ENCODE measurements around the gene LRRC8B. TPM values are rescaled to one million over a fixed set of nuclear protein-coding genes. Genes with fewer than 3 reads are reported as not detected.

The LRRC8B gene
- total RNA-seq, 1 experiment from 2014 or later: 24.2 TPM

DNA sequence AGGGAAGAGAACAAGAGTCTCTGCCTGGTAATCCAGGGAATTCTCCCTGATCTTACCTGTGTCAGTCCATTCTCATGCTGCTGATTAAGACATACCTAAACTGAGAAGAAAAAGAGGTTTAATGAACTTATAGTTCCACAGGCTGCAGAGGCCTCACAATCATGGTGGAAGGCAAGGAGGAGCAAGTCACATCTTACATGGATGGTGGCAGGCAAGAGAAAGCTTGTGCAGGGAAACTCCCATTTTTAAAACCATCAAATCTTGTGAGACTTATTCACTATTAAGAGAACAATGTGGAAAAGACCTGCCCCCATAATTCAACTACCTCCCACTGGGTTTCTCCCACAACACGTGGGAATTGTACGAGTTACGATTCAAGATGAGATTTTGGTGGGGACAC, 34.2 kb upstream of the LRRC8B start:
- CTCF ChIA-PET: no interaction called here
- POLR2A ChIA-PET: no interaction called here
- Mint-ChIP-seq H3K4me1 (no peaks in the 10 kb centered on the region), H3K4me3 (no peak overlapping the region), H3K27me3 (ENCODE audit: low read depth) (peaks cover 5% of the 10 kb centered on the region; the same call in 1 of the 2 replicates), H3K9me3 (peaks cover 39% of the 10 kb centered on the region), H3K36me3 (peaks cover 9% of the 10 kb centered on the region), H3K27ac (no peak overlapping the region)
- DNase-seq (ENCODE audit: low spot score): no peak
- no peak for ATAC-seq
- TF ChIP-seq, protein P1, sequence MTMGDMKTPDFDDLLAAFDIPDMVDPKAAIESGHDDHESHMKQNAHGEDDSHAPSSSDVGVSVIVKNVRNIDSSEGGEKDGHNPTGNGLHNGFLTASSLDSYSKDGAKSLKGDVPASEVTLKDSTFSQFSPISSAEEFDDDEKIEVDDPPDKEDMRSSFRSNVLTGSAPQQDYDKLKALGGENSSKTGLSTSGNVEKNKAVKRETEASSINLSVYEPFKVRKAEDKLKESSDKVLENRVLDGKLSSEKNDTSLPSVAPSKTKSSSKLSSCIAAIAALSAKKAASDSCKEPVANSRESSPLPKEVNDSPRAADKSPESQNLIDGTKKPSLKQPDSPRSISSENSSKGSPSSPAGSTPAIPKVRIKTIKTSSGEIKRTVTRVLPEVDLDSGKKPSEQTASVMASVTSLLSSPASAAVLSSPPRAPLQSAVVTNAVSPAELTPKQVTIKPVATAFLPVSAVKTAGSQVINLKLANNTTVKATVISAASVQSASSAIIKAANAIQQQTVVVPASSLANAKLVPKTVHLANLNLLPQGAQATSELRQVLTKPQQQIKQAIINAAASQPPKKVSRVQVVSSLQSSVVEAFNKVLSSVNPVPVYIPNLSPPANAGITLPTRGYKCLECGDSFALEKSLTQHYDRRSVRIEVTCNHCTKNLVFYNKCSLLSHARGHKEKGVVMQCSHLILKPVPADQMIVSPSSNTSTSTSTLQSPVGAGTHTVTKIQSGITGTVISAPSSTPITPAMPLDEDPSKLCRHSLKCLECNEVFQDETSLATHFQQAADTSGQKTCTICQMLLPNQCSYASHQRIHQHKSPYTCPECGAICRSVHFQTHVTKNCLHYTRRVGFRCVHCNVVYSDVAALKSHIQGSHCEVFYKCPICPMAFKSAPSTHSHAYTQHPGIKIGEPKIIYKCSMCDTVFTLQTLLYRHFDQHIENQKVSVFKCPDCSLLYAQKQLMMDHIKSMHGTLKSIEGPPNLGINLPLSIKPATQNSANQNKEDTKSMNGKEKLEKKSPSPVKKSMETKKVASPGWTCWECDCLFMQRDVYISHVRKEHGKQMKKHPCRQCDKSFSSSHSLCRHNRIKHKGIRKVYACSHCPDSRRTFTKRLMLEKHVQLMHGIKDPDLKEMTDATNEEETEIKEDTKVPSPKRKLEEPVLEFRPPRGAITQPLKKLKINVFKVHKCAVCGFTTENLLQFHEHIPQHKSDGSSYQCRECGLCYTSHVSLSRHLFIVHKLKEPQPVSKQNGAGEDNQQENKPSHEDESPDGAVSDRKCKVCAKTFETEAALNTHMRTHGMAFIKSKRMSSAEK (CRISPR knock-in tag; IDR thresholded peaks at IDR 0.05; ENCODE audit: borderline replicate concordance): no peak
- TF ChIP-seq, protein P2, sequence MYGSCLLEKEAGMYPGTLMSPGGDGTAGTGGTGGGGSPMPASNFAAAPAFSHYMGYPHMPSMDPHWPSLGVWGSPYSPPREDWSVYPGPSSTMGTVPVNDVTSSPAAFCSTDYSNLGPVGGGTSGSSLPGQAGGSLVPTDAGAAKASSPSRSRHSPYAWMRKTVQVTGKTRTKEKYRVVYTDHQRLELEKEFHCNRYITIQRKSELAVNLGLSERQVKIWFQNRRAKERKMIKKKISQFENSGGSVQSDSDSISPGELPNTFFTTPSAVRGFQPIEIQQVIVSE (CRISPR knock-in tag; IDR thresholded peaks at IDR 0.05; ENCODE audit: borderline replicate concordance): no peak
- TF ChIP-seq GABPB1 (CRISPR knock-in tag; IDR thresholded peaks at IDR 0.05) (no peak), NFYB (CRISPR knock-in tag; conservative IDR thresholded peaks at IDR 0.05; ENCODE audit: low read depth) (no peak), ESRRA (CRISPR knock-in tag; IDR thresholded peaks at IDR 0.05; ENCODE audit: borderline replicate concordance) (no peak), PRRX2 (CRISPR knock-in tag; IDR thresholded peaks at IDR 0.05) (no peak), ZNF263 (CRISPR knock-in tag; IDR thresholded peaks at IDR 0.05; ENCODE audit: low read depth) (no peak), EMX1 (CRISPR knock-in tag; IDR thresholded peaks at IDR 0.05) (no peak), ZNF121 (CRISPR knock-in tag; IDR thresholded peaks at IDR 0.05) (no peak), TEAD4 (CRISPR knock-in tag; IDR thresholded peaks at IDR 0.05) (no peak), ETV6 (CRISPR knock-in tag; IDR thresholded peaks at IDR 0.05) (no peak)
- TF ChIP-seq, protein P3, sequence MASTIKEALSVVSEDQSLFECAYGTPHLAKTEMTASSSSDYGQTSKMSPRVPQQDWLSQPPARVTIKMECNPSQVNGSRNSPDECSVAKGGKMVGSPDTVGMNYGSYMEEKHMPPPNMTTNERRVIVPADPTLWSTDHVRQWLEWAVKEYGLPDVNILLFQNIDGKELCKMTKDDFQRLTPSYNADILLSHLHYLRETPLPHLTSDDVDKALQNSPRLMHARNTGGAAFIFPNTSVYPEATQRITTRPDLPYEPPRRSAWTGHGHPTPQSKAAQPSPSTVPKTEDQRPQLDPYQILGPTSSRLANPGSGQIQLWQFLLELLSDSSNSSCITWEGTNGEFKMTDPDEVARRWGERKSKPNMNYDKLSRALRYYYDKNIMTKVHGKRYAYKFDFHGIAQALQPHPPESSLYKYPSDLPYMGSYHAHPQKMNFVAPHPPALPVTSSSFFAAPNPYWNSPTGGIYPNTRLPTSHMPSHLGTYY (CRISPR knock-in tag; IDR thresholded peaks at IDR 0.05): no peak
- TF ChIP-seq, protein P4, sequence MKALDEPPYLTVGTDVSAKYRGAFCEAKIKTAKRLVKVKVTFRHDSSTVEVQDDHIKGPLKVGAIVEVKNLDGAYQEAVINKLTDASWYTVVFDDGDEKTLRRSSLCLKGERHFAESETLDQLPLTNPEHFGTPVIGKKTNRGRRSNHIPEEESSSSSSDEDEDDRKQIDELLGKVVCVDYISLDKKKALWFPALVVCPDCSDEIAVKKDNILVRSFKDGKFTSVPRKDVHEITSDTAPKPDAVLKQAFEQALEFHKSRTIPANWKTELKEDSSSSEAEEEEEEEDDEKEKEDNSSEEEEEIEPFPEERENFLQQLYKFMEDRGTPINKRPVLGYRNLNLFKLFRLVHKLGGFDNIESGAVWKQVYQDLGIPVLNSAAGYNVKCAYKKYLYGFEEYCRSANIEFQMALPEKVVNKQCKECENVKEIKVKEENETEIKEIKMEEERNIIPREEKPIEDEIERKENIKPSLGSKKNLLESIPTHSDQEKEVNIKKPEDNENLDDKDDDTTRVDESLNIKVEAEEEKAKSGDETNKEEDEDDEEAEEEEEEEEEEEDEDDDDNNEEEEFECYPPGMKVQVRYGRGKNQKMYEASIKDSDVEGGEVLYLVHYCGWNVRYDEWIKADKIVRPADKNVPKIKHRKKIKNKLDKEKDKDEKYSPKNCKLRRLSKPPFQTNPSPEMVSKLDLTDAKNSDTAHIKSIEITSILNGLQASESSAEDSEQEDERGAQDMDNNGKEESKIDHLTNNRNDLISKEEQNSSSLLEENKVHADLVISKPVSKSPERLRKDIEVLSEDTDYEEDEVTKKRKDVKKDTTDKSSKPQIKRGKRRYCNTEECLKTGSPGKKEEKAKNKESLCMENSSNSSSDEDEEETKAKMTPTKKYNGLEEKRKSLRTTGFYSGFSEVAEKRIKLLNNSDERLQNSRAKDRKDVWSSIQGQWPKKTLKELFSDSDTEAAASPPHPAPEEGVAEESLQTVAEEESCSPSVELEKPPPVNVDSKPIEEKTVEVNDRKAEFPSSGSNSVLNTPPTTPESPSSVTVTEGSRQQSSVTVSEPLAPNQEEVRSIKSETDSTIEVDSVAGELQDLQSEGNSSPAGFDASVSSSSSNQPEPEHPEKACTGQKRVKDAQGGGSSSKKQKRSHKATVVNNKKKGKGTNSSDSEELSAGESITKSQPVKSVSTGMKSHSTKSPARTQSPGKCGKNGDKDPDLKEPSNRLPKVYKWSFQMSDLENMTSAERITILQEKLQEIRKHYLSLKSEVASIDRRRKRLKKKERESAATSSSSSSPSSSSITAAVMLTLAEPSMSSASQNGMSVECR (CRISPR knock-in tag; IDR thresholded peaks at IDR 0.05; ENCODE audit: borderline replicate concordance): no peak
- TF ChIP-seq, protein P5, sequence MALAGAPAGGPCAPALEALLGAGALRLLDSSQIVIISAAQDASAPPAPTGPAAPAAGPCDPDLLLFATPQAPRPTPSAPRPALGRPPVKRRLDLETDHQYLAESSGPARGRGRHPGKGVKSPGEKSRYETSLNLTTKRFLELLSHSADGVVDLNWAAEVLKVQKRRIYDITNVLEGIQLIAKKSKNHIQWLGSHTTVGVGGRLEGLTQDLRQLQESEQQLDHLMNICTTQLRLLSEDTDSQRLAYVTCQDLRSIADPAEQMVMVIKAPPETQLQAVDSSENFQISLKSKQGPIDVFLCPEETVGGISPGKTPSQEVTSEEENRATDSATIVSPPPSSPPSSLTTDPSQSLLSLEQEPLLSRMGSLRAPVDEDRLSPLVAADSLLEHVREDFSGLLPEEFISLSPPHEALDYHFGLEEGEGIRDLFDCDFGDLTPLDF (CRISPR knock-in tag; IDR thresholded peaks at IDR 0.05): no peak
- TF ChIP-seq, protein P6, sequence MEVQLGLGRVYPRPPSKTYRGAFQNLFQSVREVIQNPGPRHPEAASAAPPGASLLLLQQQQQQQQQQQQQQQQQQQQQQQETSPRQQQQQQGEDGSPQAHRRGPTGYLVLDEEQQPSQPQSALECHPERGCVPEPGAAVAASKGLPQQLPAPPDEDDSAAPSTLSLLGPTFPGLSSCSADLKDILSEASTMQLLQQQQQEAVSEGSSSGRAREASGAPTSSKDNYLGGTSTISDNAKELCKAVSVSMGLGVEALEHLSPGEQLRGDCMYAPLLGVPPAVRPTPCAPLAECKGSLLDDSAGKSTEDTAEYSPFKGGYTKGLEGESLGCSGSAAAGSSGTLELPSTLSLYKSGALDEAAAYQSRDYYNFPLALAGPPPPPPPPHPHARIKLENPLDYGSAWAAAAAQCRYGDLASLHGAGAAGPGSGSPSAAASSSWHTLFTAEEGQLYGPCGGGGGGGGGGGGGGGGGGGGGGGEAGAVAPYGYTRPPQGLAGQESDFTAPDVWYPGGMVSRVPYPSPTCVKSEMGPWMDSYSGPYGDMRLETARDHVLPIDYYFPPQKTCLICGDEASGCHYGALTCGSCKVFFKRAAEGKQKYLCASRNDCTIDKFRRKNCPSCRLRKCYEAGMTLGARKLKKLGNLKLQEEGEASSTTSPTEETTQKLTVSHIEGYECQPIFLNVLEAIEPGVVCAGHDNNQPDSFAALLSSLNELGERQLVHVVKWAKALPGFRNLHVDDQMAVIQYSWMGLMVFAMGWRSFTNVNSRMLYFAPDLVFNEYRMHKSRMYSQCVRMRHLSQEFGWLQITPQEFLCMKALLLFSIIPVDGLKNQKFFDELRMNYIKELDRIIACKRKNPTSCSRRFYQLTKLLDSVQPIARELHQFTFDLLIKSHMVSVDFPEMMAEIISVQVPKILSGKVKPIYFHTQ (CRISPR knock-in tag; IDR thresholded peaks at IDR 0.05): no peak
- TF ChIP-seq, protein P7, sequence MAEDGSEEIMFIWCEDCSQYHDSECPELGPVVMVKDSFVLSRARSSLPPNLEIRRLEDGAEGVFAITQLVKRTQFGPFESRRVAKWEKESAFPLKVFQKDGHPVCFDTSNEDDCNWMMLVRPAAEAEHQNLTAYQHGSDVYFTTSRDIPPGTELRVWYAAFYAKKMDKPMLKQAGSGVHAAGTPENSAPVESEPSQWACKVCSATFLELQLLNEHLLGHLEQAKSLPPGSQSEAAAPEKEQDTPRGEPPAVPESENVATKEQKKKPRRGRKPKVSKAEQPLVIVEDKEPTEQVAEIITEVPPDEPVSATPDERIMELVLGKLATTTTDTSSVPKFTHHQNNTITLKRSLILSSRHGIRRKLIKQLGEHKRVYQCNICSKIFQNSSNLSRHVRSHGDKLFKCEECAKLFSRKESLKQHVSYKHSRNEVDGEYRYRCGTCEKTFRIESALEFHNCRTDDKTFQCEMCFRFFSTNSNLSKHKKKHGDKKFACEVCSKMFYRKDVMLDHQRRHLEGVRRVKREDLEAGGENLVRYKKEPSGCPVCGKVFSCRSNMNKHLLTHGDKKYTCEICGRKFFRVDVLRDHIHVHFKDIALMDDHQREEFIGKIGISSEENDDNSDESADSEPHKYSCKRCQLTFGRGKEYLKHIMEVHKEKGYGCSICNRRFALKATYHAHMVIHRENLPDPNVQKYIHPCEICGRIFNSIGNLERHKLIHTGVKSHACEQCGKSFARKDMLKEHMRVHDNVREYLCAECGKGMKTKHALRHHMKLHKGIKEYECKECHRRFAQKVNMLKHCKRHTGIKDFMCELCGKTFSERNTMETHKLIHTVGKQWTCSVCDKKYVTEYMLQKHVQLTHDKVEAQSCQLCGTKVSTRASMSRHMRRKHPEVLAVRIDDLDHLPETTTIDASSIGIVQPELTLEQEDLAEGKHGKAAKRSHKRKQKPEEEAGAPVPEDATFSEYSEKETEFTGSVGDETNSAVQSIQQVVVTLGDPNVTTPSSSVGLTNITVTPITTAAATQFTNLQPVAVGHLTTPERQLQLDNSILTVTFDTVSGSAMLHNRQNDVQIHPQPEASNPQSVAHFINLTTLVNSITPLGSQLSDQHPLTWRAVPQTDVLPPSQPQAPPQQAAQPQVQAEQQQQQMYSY (CRISPR knock-in tag; IDR thresholded peaks at IDR 0.05): no peak

All from WTC11 (cell line).